WERI-Rb-1 (cell line): ENCODE measurements around the gene DGLUCY.

Source experiments
- DNase-seq: peaks from one replicate; pipeline ENCODE4 v3.0.0-alpha.2; 2020
- H3K27ac ChIP-seq: fragments of 250-450 bp; sonication (Bioruptor Pico); 2 replicates; pipeline ENCODE4 v1.5.1; 2020; ENCODE audit warnings: mild to moderate bottlenecking, moderate library complexity
- H3K27me3 ChIP-seq: fragments of 250-450 bp; sonication (Bioruptor Pico); 2 replicates; pipeline ENCODE4 v1.5.1; 2021; ENCODE audit warnings: mild to moderate bottlenecking, low read depth, moderate library complexity; ENCODE audit not compliant: insufficient read depth, severe bottlenecking
- H3K36me3 ChIP-seq: fragments of 250-450 bp; sonication (Bioruptor Pico); 2 replicates; pipeline ENCODE4 v1.5.1; 2020; ENCODE audit warnings: mild to moderate bottlenecking, moderate library complexity
- H3K4me3 ChIP-seq: 2 replicates; pipeline ENCODE4 v1.5.1; 2011; ENCODE audit warnings: low read depth, mild to moderate bottlenecking, control low read depth, low read length
- H3K9me3 ChIP-seq: fragments of 250-450 bp; sonication (Bioruptor Pico); 2 replicates; pipeline ENCODE4 v1.5.1; 2021; ENCODE audit warnings: mild to moderate bottlenecking, moderate library complexity; ENCODE audit not compliant: severe bottlenecking
- CTCF ChIP-seq: IDR thresholded peaks from 2 replicates; pipeline ENCODE4 v1.5.1; 2011; ENCODE audit warnings: low read depth, mild to moderate bottlenecking, control low read depth, inconsistent platforms, low read length

DGLUCY gene

GRCh38 chr14:91159182-91159581, 45.3 kb downstream of the DGLUCY start:
- no peak for DNase-seq
- Histone ChIP-seq H3K4me3 (no peak overlapping the region), H3K27ac (no peak overlapping the region), H3K36me3 (peaks cover 25% of the 10 kb centered on the region), H3K27me3 (no peaks in the 10 kb centered on the region), H3K9me3 (no peaks in the 10 kb centered on the region)
- no peak for TF ChIP-seq CTCF

GRCh38 chr14:91159906-91160305, 46.0 kb downstream of the DGLUCY start:
- Histone ChIP-seq H3K36me3 (peaks cover 25% of the 10 kb centered on the region), H3K27me3 (no peaks in the 10 kb centered on the region), H3K9me3 (no peaks in the 10 kb centered on the region), H3K27ac (no peak overlapping the region), H3K4me3 (no peak overlapping the region)
- DNase-seq: no peak
- TF ChIP-seq CTCF: no peak

GRCh38 chr14:91163316-91163715, 49.4 kb downstream of the DGLUCY start:
- peaks cover 31% of the 10 kb centered on the region for H3K36me3 ChIP-seq
- no peaks in the 10 kb centered on the region for H3K27me3 ChIP-seq
- no peak for TF ChIP-seq CTCF
- no peak for DNase-seq
- no peak overlapping the region for H3K4me3 ChIP-seq
- no peak overlapping the region for H3K27ac ChIP-seq
- H3K9me3 ChIP-seq: no peaks in the 10 kb centered on the region

GRCh38 chr14:91164676-91165075, 50.8 kb downstream of the DGLUCY start:
- no peak for TF ChIP-seq CTCF
- H3K4me3 ChIP-seq: no peak overlapping the region
- H3K27ac ChIP-seq: no peak overlapping the region
- H3K27me3 ChIP-seq: no peaks in the 10 kb centered on the region
- no peak for DNase-seq
- no peaks in the 10 kb centered on the region for H3K9me3 ChIP-seq
- peaks cover 29% of the 10 kb centered on the region for H3K36me3 ChIP-seq

- Histone ChIP-seq H3K4me3 (no peak overlapping the region), H3K36me3 (peaks cover 20% of the 10 kb centered on the region), H3K9me3 (no peaks in the 10 kb centered on the region), H3K27me3 (no peaks in the 10 kb centered on the region), H3K27ac (peak overlapping the region; percentile 46)
- TF ChIP-seq CTCF: no peak
- DNase-seq: peak; percentile 60
Measured at GRCh38 chr14:91167380-91167770, 53.5 kb downstream of the DGLUCY start.

- Histone ChIP-seq H3K4me3 (no peak overlapping the region), H3K36me3 (peaks cover 15% of the 10 kb centered on the region), H3K27ac (no peak overlapping the region), H3K9me3 (no peaks in the 10 kb centered on the region), H3K27me3 (no peaks in the 10 kb centered on the region)
- TF ChIP-seq CTCF: no peak
- DNase-seq: no peak
Measured at GRCh38 chr14:91169951-91170350, 56.1 kb downstream of the DGLUCY start.
